Activated CD4-positive, alpha-beta T cell treated with anti-CD3 and anti-CD28 coated beads, Interleukin-2, amount 50 U/mL, for 16 hours (primary cell): ENCODE data around the gene AHCY.
"Not testable (repeated sequence)": the region's sequence is repeated elsewhere in the genome, so short reads cannot be mapped to it uniquely, and the experiment has no call there.

Experiments
- DNase-seq: peaks from one replicate; pipeline ENCODE4 v3.0.0-alpha.2; 2020

Gene AHCY

GRCh38 chr20:34302723-34303533 is at the start of gene AHCY:
AHCY (minus strand) TSS chr20:34303355; CDS start chr20:34303270, 85 bp downstream.
- DNase-seq: peak; percentile 97

GRCh38 chr20:34350095-34350494 is 46.9 kb upstream of the AHCY start:
- no peak for DNase-seq

- no peak for DNase-seq
These were observed 44.4 kb upstream of the AHCY start for GRCh38 chr20:34347571-34347970.

GRCh38 chr20:34346533-34346865 is 43.3 kb upstream of the AHCY start:
- DNase-seq: not testable (repeated sequence)

GRCh38 chr20:34345839-34346532 is 42.8 kb upstream of the AHCY start:
- DNase-seq: not testable (repeated sequence)

- DNase-seq: no peak
These were observed 42.2 kb upstream of the AHCY start for GRCh38 chr20:34345402-34345736.

GRCh38 chr20:34344238-34344637 is 41.1 kb upstream of the AHCY start:
- no peak for DNase-seq

GRCh38 chr20:34343458-34344211 is 40.5 kb upstream of the AHCY start:
- DNase-seq: no peak

- DNase-seq: not testable (repeated sequence)
These were observed 38.0 kb upstream of the AHCY start for GRCh38 chr20:34341199-34341598.

GRCh38 chr20:34340726-34341125 is 37.6 kb upstream of the AHCY start:
- not testable (repeated sequence) for DNase-seq

- no peak for DNase-seq
These were observed 35.0 kb upstream of the AHCY start for GRCh38 chr20:34337982-34338726.

GRCh38 chr20:34337544-34337943 is 34.4 kb upstream of the AHCY start:
- no peak for DNase-seq

GRCh38 chr20:34334654-34335407 is 31.7 kb upstream of the AHCY start:
- no peak for DNase-seq

- no peak for DNase-seq
These were observed 30.6 kb upstream of the AHCY start for GRCh38 chr20:34333786-34334185.

GRCh38 chr20:34332262-34332920 is 29.2 kb upstream of the AHCY start:
- no peak for DNase-seq

- DNase-seq: no peak
These were observed 28.7 kb upstream of the AHCY start for GRCh38 chr20:34331838-34332237.

- not testable (repeated sequence) for DNase-seq
These were observed 27.8 kb upstream of the AHCY start for GRCh38 chr20:34330861-34331544.

- DNase-seq: no peak
These were observed 25.9 kb upstream of the AHCY start for GRCh38 chr20:34328928-34329677.

- not testable (repeated sequence) for DNase-seq
These were observed 25.1 kb upstream of the AHCY start for GRCh38 chr20:34328207-34328606.

GRCh38 chr20:34324541-34324940 is 21.4 kb upstream of the AHCY start:
- no peak for DNase-seq
